Ectodermal cell (in vitro differentiated cells): Measurements from ENCODE around the gene LIMS2.

ENCODE experiments used
- H3K27ac ChIP-seq: 2 replicates; pipeline ENCODE4 v1.7.0; 2013; ENCODE audit warnings: mild to moderate bottlenecking, low read depth, low read length; ENCODE audit not compliant: insufficient read depth, poor library complexity, severe bottlenecking
- H3K27me3 ChIP-seq: 2 replicates; pipeline ENCODE4 v1.7.0; 2013; ENCODE audit warnings: mild to moderate bottlenecking, low read length; ENCODE audit not compliant: insufficient read depth, control insufficient read depth, poor library complexity, severe bottlenecking
- H3K36me3 ChIP-seq: one replicate; pipeline ENCODE4 v1.7.0; 2013; ENCODE audit warnings: low read length; ENCODE audit not compliant: control insufficient read depth, insufficient read depth
- H3K4me1 ChIP-seq: one replicate; pipeline ENCODE4 v1.7.0; 2013; ENCODE audit warnings: low read length; ENCODE audit not compliant: control insufficient read depth, insufficient read depth
- H3K4me3 ChIP-seq: 2 replicates; pipeline ENCODE4 v1.7.0; 2013; ENCODE audit warnings: low read depth, low read length, control low read depth; ENCODE audit not compliant: insufficient read depth
- H3K9me3 ChIP-seq: 2 replicates; pipeline ENCODE4 v1.7.0; 2013; ENCODE audit warnings: mild to moderate bottlenecking, low read length, moderate library complexity; ENCODE audit not compliant: control insufficient read depth
- WGBS, 2 experiments: methylation state at CpG; one replicate each; pipeline ENCODE4 v1.1.7; 2013; ENCODE audit warnings: missing lambda C conversion rate in 2 of 2; 5-methylcytosine and 5-hydroxymethylcytosine counted together

The LIMS2 gene

DNA sequence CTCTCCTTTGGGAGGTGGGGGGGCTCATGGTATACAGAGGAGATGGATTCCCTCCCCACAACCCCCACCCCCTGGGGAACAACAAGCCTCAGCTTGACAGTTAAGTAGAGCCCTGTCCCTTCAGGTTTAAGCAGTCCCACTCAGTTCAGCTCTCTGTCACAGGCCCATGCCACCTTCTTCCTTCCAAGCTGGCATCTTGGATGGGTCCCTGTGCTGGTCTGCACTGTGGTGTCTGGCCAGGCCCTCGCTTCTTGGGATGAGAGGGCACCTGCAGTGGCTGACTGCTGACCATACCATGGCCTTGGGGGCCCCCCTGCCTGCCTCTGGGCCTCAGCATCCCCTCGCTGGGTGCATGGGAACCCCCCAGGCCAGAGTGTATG, 49.8 kb downstream of the LIMS2 start:
- H3K4me1 ChIP-seq = no peaks in the 10 kb centered on the region
- H3K4me3 ChIP-seq = no peak overlapping the region
- WGBS, 2 experiments = 88 to 95% methylated on average over 2 of the region's 2 CpGs
- H3K9me3 ChIP-seq = no peaks in the 10 kb centered on the region
- H3K36me3 ChIP-seq = no peaks in the 10 kb centered on the region
- H3K27ac ChIP-seq = no peak overlapping the region
- H3K27me3 ChIP-seq = no peaks in the 10 kb centered on the region

GRCh38 chr2:127624756-127625571, 50.4 kb downstream of the LIMS2 start:
- H3K36me3 ChIP-seq = no peaks in the 10 kb centered on the region
- WGBS, 2 experiments = 91 to 92% methylated on average over 23 of the region's 23 CpGs
- H3K27ac ChIP-seq = no peak overlapping the region
- no peaks in the 10 kb centered on the region for H3K4me1 ChIP-seq
- no peaks in the 10 kb centered on the region for H3K9me3 ChIP-seq
- no peaks in the 10 kb centered on the region for H3K27me3 ChIP-seq
- H3K4me3 ChIP-seq = no peak overlapping the region

DNA sequence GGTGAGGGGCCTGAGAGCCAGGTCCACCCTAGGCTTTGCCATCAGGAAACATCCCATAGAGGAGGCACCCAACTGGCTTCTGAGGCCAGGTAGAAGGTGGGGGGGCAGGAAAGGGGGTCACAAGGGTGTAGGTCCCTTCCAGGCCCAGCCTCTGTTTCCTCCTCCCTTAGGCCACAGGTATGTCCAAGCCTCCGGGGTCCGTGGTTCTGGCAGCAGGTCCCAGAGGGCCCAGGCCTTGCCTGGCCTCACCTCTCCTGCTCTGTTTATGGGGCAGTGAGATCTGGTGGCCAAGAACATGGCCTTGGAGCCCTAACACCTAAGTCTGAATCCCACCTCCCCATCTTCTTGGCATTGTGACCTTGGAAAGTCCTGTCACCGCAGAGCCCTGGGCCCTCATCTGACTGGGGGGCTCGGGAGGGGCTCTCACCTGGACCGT, 51.0 kb downstream of the LIMS2 start:
- WGBS, 2 experiments = 89 to 95% methylated on average over 5 of the region's 5 CpGs

DNA sequence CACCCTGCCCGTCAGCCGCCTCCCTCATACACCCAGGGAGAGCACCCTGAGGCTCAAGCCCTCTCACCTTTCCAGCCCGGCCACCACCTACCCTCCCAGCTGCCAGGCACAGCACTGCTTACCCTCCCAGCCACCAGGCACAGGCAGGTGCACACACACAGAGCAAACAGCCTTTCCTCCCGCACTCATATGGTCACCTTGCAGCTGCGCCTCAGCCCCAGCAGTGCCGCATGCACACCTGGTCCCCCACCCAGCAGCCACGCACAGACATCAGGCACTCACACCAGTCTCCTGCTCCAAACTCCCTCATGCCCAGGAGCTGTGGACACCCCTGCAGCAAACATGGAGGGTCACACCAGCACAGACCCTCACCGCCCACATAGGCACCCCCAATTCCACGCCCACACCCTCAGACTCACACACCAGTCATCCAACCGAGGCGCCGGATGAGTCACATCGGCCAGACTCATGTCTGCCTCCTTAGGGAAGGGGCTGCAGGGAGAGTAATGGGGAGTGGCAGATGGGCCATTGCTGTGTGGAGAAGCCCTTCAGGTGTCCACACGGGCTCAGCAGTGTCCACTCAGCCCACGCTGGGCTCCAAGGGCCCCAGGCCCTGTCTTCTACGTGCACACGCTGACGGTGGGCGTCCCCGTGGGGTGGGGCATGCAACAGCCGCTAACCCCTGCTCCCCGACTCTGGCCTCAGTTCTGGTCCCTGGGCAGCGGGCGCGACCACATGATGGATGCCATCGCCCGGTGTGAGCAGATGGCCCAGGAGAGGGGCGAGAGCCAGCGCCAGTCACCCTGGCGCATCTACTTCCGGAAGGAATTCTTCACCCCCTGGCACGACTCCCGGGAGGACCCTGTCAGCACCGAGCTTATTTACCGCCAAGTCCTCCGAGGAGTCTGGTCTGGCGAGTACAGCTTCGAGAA, 51.7 kb downstream of the LIMS2 start:
- Histone ChIP-seq H3K4me1 (no peaks in the 10 kb centered on the region), H3K36me3 (no peaks in the 10 kb centered on the region), H3K27me3 (no peaks in the 10 kb centered on the region), H3K4me3 (no peak overlapping the region), H3K9me3 (no peaks in the 10 kb centered on the region), H3K27ac (no peak overlapping the region)
- 92% methylated on average over 38 of the region's 38 CpGs for whole genome bisulfite sequencing, 2 experiments

More for the DNA sequence above, 51.0 kb downstream of the LIMS2 start:
- H3K27ac ChIP-seq = no peak overlapping the region
- H3K27me3 ChIP-seq = no peaks in the 10 kb centered on the region
- no peaks in the 10 kb centered on the region for H3K4me1 ChIP-seq
- no peaks in the 10 kb centered on the region for H3K9me3 ChIP-seq
- no peak overlapping the region for H3K4me3 ChIP-seq
- no peaks in the 10 kb centered on the region for H3K36me3 ChIP-seq

GRCh38 chr2:127622561-127623387, 52.6 kb downstream of the LIMS2 start:
- Histone ChIP-seq H3K4me1 (no peaks in the 10 kb centered on the region), H3K27me3 (no peaks in the 10 kb centered on the region)
- 93 to 94% methylated on average over 21 of the region's 21 CpGs for WGBS, 2 experiments

GRCh38 chr2:127621981-127622431, 53.3 kb downstream of the LIMS2 start:
- H3K4me1 ChIP-seq = no peaks in the 10 kb centered on the region
- 94 to 95% methylated on average over 15 of the region's 15 CpGs for WGBS, 2 experiments

More at GRCh38 chr2:127622561-127623387, 52.6 kb downstream of the LIMS2 start:
- Histone ChIP-seq H3K4me3 (no peak overlapping the region), H3K36me3 (no peaks in the 10 kb centered on the region), H3K27ac (no peak overlapping the region), H3K9me3 (no peaks in the 10 kb centered on the region)

DNA sequence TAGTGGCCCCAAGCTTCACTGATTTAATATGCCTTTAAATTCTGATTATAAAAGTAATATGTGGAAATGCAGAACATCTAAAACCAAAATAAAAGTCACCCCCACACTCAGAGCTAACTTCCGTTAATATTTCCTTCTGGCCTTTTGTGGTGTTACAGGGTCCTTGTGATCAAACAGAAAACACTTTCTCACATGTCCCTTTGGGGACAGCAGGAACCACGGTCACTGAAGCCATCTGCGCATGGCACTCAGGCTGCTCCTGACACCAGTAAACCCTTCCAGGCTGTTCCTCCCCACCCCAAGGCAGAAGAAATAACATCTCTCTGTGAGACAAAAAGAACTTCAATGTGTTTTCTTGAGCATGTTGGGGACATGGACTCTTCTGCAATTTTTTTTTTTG, 54.5 kb downstream of the LIMS2 start:
- 65% methylated on average over 3 of the region's 3 CpGs for WGBS, 2 experiments
- Histone ChIP-seq H3K27me3 (no peaks in the 10 kb centered on the region), H3K9me3 (no peaks in the 10 kb centered on the region), H3K4me1 (peaks cover 4% of the 10 kb centered on the region), H3K36me3 (no peaks in the 10 kb centered on the region), H3K4me3 (no peak overlapping the region), H3K27ac (no peak overlapping the region)

More at GRCh38 chr2:127621981-127622431, 53.3 kb downstream of the LIMS2 start:
- H3K36me3 ChIP-seq = no peaks in the 10 kb centered on the region
- H3K27ac ChIP-seq = no peak overlapping the region
- no peak overlapping the region for H3K4me3 ChIP-seq
- H3K9me3 ChIP-seq = no peaks in the 10 kb centered on the region
- H3K27me3 ChIP-seq = no peaks in the 10 kb centered on the region

DNA sequence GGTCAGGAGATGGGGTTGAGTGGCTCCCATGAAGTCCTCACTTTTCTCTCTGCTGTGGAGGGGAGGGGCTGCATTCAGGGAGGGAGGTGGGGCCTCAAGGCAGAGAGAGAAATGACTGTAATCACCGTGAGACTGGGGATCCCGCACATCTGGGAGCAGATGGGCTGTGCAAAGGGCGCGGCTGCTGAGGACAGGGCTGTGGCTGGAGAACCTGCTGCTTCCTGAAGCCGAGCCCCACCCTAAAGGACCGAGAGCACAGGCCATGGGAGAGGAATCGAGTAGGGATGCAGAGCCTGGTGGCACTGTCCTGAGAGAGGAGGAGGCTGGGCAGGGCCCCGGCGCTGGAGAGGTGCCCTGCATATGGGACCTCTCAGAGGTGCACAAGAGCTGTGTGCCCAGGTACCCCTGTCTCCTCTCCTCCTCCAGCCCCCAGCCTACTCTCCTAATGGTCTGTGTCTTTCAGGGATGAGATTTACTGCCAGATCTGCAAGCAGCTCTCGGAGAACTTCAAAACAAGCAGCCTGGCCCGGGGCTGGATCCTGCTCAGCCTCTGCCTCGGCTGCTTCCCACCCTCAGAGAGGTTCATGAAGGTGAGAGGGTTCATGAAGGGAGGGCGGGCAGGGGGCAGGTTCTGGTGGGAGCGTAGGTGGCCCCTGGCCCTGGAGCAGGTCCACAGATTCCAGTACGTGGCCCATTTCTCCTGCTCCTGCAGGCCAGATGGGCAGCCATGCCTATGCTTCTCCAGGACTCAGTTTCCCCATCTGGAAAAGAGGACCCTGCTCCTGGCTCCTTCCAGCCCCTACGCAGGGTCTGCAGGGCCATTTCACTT, 55.2 kb downstream of the LIMS2 start:
- Histone ChIP-seq H3K27me3 (no peaks in the 10 kb centered on the region), H3K27ac (no peak overlapping the region), H3K36me3 (no peaks in the 10 kb centered on the region), H3K9me3 (no peaks in the 10 kb centered on the region), H3K4me1 (peaks cover 5% of the 10 kb centered on the region), H3K4me3 (no peak overlapping the region)
- WGBS, 2 experiments = 88 to 90% methylated on average over 16 of the region's 16 CpGs

DNA sequence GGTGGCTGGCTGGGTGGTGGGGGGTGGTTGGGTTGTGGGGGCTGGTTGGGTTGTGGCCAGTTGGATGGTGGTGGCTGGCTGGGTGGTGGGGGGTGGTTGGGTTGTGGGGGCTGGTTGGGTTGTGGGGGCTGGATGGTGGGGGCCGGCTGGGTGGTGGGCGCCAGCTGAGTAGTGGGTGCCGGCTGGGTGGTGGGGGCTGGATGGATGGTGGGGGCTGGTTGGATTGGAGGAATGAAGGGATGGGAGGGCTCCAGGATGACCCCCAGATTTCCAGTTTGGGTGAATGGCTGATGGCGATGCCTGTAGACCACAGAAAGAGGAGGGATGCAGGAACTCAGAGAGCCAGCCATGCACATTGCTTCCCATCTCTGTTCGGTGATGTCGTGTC, 56.1 kb downstream of the LIMS2 start:
- WGBS, 2 experiments = 94 to 98% methylated on average over 6 of the region's 6 CpGs
- Histone ChIP-seq H3K4me3 (no peak overlapping the region), H3K27ac (no peak overlapping the region), H3K4me1 (peaks cover 5% of the 10 kb centered on the region), H3K9me3 (no peaks in the 10 kb centered on the region), H3K36me3 (no peaks in the 10 kb centered on the region), H3K27me3 (no peaks in the 10 kb centered on the region)
